Stimulated activated CD4-positive, alpha-beta T cell treated with anti-CD3 and anti-CD28 coated beads, Interleukin-12 subunit alpha, Interleukin-12 subunit beta, amount 100 ng/mL, for 48 hours (primary cell): ENCODE data around the gene AKAP1.

Experiments
- DNase-seq, 3 donors: peaks; one replicate each; pipeline ENCODE4 v3.0.0-alpha.2; 2020; ENCODE audit warnings: low read depth in 2 of 3, low spot score in 1 of 3

Gene AKAP1

GRCh38 chr17:57158795-57159194 lies 73.7 kb downstream of the AKAP1 start:
- DNase-seq: no peak

- no peak for DNase-seq
Observed at GRCh38 chr17:57160624-57161023, 75.6 kb downstream of the AKAP1 start.

DNA sequence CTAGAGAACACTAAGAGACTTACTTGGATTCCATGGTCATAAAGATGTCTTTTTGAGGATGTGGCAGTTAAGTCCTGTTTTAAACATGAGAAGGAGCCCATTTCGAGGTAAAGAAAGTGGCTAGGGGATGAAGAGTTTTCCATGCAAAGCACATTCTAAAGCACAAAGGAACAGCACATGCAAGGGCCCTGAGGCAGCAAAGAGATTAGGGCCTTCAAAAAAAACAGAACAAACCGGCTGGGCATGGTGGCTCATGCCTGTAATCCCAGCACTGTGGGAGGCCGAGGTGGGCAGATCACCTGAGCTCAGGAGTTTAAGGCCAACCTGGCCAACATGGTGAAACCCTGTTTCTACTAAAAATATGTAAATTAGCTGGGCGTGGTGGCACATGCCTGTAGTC lies 79.8 kb downstream of the AKAP1 start:
- DNase-seq: no peak

DNA sequence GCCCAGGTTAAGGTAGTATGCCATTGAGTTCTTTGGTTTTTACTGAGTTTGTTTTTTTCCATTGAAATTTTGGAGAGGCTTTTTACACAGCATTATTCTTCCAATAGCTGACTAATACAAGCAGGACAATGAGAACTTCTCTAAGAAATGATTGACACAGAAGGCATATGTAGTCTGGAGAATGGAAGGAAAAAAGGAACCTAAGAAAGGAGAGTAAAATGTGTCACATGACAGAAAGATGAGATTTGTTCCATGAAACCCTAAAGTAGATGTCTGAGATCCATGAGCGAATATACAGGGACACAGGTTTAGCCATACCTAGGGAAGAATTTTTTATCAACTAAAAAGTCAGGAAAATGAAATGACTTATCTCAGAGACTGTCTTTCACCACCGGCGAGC lies 80.7 kb downstream of the AKAP1 start:
- DNase-seq: no peak

- DNase-seq: no peak
Observed at GRCh38 chr17:57166803-57167202, 81.8 kb downstream of the AKAP1 start.

GRCh38 chr17:57168695-57169094 lies 83.6 kb downstream of the AKAP1 start:
- no peak for DNase-seq

DNA sequence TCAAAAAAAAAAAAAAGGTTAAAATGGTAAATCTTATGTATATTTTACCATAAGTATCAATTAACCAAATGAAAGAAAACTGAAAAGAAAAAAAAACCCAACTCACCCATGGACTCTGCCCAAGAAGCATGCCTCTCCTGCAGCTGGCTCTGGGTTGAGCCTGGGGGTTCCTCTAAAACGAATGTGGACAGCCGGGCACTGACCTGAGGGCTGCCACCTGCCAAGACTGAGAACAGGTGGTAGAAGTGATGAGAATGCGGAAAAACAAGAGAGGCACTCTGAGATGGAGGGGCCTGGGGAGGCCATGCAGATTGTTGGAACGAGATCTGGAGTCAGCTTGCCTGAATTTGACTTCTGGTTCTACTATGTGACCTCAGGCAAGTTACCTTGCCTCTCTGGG lies 85.8 kb downstream of the AKAP1 start:
- no peak for DNase-seq
